HG03460 (cell line): ENCODE measurements around the gene NDRG3.

Source experiments
- ATAC-seq: cut with Tn5 transposase; IDR thresholded peaks from one replicate; pipeline ENCODE4 v1.9.1; 2021; ENCODE audit not compliant: unreplicated experiment

NDRG3 gene

DNA sequence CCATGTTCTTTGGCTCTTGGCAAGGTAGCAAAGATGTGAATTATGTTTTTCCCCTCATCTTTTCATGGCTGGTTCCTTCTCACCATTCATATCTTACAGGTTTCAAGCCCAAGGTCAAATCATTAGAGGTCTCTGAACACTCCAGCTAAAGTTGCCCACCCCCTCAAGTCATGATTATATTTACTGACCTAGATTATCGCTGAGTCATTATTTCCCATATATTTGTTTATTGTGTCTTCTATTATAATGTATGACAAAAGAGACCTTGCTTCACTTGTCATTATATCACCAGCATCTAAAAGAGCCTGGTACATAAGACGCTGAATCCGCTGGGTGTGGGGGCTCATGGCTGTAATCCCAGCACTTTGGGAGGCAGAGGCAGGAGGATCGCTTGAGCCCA, 15.2 kb upstream of the NDRG3 start:
- ATAC-seq = no peak

DNA sequence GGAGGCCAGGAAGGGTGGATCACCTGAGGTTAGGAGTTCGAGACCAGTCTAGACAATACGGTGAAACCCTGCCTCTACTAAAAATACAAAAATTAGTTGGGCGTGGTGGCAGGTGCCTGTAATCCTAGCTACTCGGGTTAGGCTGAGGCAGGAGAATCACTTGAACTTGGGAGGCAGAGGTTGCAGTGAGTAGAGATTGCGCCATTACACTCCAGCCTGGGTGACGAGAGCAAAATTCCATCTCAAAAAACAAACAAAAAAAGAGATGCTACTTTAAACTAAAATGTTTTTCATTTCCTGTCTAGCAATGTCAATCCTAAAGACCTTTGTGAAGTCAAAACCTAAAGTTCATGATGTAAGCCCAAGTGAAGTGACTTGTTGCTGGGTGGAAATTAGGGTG, 14.8 kb upstream of the NDRG3 start:
- no peak for ATAC-seq

DNA sequence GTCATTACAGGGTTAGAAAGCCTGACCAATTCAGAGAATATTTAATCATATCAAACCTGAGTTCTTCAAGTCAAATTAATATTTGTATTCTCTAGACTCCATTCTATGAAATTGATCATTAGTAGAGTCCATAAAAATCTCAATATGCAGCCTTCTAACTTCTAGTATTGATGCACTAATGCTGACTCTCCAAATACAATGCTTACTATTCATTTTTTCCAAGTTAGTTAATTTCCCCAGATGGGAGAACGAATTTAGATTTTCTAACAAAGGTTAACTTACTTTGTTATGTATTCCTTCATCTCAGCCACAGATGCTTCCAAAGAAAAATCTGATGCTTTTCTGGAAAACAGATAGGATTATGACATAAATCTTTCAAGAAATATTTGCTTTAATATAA, 12.4 kb upstream of the NDRG3 start:
- no peak for ATAC-seq

DNA sequence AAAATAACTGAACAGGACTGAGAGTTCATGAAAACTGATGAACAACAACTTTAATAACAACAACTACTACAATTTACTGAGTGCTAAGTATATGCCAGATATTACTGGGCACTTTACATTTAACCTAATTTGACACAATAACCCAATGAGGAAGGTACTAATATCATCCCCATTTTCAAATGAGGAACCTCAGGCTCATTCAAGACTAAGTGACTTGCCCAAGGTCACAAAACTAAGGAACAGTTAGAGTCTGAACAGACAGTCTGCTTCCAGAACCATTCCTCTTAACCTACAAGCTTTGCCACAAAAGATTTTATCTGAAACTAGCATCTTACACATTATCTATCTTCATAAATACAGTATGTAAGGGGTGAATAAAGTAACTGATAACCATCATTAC, 10.6 kb upstream of the NDRG3 start:
- no peak for ATAC-seq

DNA sequence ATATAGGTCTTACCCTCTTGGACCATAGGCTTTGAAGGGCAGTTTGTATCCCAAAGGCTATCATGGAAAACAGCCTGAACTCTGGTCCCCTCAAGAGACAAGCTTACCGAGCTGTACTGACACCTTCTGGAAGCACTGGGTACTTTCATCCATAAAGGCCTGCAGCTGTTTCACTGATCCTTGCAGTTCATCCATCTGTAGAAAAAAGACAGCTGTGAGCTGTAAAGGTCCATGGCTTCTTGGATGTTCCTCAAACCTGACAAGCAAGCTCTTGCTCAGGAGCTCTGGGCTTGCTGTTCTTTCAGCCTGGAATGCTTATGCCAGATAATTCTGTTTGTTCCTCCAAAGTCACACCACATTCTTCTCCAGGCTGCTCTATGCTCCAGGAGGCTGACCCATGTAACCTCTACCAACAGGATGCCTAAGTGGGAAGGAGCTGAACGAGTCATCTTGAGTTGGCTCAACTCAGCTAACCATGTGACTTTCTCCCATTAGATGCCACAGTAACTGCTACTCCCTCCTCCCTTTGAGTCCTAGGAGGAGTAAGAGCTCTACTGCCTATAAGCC, 8.8 kb upstream of the NDRG3 start:
- ATAC-seq = no peak

DNA sequence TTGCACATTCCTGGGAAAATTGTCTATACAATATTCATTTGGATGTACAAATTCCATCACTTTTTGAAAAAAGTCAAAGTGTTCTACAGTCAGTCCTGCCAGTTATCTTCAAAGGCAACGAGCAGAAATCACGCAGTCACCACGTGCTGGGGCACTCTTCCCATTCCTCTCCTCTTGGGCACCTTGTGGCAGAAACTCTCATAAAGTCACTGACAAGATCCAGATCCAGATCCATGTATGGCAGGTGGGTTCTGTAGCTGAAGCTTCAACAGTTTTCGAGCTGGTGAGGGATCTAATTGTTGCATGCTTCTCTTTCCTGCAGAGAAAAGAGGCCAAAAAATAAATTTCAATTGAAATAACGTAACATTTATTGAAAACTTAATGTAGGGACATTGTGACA, 6.7 kb upstream of the NDRG3 start:
- ATAC-seq = no peak

DNA sequence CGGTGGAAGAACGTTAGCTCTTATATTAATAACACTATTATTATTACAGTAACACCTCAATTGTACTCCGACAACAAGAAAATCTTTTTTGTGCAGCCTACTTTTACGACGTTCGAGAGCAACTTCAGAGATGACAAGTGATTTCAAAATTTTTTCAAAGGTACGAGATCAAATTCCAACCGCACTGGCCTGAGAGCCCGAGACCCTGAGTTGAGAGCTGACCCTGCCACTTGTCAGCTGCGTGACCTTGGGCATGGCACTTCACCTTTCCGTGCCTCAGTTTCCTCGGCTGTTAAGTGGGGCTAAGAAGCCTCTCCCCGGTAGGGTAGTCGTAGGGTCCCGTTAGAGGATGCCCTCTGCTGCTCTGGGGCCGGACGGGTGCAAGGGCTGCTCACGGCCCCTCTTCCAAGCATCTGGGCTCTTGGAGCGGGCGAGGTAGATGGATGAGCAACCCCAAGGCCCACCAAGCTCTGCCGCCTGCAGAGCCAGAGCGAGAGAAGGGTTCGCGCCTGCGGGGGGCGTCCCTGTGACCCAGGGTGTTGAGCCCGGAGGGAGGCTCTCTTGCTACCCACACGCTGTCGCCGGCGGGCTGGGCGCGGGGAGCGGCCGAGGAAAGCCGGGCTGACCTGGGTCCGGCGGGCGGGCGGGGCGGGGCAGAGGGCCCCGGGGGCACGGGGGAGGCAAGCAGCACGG, 510 bp downstream of the NDRG3 start:
- ATAC-seq = peak; percentile 33

DNA sequence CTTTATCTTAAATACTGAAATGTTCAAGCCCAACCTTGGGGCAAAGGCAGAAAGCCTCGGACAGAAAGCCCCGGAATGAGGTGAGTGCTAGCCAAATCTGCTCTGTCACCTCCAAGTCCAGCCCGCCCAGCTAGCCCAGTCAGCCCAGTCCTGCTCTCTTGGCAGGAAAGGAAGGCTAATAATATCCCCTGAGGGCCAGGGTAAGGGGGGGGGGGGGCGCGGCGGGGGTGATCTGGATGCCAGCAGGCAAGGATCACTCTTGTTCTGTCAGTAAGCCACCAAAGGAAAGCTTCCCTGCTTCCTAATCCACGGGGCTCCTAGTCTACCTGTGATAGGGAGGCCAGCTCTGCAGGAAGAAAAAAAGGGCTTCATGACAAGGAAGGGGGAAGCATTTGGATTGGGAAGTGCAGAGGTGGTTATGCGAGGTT, 1.1 kb downstream of the NDRG3 start:
- no peak for ATAC-seq

DNA sequence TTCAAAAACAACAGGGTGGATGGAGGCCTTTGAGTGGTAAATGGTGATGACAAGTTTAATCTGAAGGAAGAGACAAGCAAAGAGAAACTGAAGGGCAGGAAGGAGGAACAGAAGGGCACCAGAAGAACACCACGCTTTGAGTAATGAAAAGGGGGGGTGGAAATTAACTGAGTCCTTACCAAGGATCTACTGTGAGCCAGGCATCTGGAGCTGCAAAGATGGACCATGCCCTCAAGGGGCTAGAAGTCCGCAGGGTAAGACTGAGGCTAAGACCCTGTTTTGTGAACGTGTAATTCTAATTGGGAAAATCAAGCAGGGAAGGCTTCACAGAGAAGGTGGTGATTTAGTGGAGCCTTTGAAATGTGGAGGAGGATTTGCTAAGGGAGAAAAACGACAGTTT, 1.6 kb downstream of the NDRG3 start:
- ATAC-seq = no peak

DNA sequence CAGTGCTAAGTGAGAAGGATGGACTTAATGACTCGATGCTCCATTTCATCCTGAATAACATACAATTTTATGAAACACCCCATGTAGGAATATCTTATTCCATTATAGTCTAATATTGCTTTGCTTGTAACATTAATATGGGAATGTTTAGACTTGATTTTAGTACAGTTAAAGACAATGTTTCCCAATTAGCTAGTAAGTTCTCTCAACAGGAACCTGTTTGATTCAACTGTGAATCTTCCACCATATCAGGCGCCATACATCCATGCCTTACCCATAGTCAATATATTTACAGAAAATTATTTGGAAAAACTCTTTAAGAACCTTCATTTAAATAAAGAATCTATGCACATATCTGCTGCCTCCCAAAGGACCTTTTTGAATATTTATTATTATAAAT, 3.3 kb downstream of the NDRG3 start:
- ATAC-seq = no peak

DNA sequence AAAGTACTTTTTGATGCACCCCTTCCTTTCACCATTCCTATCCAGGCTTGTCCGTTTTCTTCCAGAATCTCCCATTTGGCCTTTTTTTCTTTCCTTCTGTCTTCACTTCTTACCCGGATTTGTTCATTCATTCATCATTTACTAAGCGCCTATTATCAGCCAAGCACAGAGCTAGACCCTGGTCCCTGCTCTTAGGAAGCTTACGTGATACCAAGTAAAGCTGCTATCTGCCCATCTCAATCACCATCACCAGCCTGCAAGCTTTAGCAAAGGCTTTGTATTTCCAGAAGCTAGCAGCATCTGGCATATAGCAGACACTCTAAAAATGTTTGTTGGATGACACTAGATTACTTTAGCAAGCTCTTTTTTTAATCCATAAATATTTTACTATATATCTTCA, 4.8 kb downstream of the NDRG3 start:
- no peak for ATAC-seq

DNA sequence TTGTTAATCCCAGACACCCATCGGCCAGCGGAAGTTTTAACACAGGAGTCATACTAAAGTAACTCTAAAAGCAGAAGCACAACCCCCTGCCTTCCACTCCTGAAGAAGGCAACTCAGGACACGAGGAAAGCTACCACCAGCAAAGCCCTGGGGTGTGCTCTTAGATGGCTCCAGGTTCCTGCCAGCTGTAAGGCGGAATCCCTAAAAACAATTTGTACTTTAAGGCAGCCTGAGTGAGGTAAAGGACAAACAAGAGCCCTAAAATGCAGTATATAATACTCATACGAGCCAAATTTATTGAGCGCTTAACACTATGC, 8.7 kb downstream of the NDRG3 start:
- no peak for ATAC-seq

DNA sequence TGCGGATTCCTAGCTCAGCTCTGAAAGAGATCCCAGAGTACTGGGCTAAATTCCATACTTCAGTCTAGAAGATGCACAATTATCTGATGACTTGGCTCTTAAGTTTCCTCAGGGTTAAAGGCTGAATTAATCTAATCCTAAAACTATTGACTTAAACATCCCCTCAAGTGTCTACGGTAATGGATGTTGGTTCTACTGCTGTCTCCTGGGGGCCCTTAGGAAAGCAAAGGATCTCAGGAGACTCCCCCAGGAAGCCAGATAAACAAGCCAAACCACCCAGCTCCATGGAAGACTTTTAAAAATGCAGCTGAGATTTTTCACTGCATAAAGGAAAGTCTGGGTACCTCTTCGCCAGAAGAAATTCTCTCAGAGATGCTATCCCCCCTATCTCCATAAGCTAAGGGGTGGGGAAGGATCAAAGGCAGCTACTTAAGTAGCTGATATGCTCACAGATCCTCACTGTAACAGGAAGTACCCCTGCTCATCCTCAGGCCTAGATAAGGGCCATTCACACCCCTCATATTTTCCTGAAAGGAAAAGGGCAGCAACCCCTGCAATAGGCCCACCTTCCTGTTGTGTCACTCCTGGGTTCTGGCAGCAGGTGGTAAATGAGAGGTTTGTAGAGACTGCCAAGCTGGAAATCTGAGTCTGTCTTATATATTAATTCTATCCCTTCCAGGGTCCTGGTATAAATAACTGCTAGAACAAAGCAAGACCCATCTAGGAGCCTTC, 9.3 kb downstream of the NDRG3 start:
- ATAC-seq = no peak

DNA sequence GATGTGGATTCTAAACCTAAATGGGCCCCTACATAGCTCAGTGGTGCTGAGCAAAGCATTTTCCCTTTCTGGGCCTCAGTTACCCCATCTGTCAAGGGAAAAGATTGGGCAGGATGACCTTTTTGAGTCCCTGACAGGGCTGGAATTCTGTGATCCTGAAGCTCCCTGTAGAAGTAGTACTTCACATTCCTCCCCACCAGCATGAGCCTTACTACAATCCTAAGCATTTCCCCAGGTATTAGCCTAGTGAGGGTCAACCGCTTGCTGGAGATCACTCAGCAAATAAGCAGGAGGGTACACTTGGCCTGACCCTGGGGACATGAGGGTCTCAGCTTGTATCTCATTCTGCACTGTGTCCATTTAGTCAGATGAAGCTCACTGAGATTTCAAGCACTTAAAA, 13.4 kb downstream of the NDRG3 start:
- ATAC-seq = no peak

DNA sequence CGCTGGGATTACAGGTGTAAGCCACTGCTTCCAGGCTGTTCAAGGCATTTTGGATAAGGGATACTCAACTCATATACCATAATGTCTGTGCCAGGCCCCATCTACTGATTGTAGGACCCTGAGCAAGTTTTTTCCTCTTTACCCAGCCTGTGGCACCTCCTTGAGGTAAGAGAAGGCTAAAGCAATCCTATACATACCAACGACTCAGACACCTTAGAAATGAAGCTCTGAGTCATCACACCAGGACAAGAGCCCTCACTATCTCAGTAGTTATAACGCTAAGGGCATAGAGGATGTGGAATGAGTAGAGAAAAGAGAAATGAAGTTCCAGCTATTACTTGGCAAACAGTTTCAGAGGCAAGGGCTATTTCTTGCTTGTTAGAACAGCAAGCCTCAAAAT, 16.9 kb downstream of the NDRG3 start:
- ATAC-seq = no peak

DNA sequence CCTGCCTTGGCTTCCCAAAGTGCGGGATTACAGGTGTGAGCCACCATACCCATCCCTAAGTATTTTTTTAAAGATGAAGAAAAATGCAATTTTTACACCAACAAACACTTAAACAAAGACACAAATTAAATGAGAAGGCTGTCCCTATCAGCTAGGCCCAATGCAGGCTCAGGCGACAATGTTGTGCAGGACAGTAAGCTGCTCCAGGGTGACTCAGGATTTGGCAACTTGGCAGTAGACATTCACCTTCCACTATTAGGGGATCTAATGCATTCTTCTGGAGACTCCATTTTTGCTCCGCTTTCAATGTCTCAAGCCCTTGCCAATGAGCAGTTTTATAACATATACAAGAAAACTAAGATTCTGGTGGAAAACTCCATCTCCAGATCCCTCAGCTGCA, 19.7 kb downstream of the NDRG3 start:
- no peak for ATAC-seq

DNA sequence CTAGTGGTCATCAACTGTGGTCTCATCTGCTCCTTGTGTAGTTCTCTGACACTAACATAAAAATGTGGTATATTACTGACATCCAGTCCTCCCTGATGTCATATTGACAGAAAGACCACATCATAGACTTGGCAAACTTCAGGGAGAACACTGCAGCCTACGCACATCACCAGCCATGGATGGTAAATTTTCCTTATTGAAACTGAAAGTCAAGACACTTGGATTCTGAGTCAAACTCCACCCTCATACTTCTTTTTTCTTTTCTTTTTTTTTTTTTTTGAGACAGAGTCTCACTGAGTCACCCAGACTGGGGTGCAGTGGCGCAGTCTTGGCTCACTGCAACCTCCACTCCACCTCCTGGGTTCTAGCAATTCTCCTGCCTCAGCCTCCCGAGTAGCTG, 25.4 kb downstream of the NDRG3 start:
- no peak for ATAC-seq

DNA sequence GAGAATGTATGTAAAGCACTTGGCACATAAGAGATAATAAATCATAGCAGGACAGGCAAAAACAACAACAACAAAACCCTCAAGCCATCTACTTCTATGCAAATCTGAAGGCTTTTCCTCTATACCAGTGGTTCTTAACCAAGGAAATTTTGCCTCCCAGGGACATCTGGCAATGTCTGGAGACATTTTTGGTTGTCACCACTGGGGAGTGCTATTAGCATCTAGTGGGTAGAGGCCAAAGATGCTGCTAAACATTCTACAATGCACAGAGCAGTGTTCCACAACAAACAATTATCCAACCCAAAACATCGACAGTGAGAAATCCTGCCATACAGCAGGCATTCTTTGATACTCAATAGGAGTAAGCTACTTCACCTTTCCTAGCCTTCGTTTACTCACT, 28.2 kb downstream of the NDRG3 start:
- ATAC-seq = no peak

DNA sequence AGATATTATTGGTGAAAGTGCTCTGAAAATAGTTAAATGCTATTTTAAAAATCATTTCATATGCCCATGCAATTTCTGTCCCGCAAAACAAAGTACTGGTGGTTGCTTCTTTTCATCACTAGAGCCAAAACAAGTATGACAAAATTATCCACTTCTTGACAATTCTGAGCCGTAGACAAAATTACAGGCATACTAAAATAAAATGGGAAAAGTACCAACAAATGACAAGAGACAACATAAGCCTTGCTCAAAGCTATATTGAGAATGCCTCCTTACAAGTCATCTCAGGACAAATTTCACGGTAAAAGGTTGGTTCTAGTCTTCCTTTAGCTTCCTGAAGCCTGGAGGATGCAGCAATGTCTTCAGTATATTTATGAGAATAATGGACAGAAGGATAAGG, 28.9 kb downstream of the NDRG3 start:
- ATAC-seq = no peak

DNA sequence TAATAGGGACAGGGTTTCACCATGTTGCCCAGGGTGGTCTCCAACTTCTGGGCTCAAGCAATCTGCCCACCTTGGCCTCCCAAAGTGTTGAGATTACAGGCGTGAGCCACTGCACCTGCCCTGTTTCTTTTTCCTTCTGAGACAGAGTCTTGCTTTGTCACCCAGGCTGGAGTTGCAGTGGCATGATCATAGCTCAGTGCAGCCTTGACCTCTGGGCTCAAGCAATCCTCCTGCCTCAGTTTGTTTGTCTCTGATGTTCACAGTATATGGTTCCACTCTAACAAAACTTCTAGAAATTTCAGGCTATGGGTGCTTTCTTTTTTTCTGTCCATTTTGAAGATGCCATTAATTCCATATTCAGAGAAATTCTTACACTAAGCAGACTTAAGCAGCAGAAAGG, 33.1 kb downstream of the NDRG3 start:
- no peak for ATAC-seq

DNA sequence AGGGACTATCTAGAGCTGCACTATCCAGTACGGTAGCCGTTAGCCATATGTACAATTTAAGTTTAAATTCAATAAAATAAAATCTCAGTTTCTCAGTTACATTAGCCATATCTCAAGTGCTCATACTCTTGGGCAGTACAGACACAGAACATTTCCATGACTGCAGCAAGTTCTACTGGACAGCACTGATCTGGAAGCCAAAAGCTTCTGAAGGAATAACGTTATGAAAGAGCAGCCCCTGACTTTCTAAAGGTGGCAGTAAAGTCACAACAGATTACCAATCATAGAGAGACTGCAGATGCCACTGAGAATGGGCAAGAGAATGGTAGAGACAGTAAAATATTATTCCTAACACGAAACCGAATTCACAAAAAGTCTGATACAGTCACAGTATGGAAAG, 36.8 kb downstream of the NDRG3 start:
- no peak for ATAC-seq

DNA sequence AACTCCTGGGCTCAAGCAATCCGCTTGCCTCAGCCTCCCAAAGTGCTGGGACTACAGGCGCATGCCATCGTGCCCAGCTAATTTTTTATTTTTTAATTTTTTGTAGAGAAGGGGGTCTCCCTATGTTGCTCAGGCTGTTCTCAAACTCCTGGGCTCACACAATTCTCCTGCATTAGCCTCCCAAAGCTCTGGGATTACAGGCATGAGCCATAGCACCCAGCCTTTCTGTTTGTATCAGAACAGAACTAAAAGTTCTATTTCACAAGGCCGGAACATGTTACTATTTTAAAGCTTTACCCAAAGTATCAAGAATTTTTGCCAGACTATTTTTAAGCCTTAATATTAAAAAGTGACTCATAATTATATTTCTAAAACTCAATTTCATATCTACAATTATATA, 42.4 kb downstream of the NDRG3 start:
- ATAC-seq = no peak

DNA sequence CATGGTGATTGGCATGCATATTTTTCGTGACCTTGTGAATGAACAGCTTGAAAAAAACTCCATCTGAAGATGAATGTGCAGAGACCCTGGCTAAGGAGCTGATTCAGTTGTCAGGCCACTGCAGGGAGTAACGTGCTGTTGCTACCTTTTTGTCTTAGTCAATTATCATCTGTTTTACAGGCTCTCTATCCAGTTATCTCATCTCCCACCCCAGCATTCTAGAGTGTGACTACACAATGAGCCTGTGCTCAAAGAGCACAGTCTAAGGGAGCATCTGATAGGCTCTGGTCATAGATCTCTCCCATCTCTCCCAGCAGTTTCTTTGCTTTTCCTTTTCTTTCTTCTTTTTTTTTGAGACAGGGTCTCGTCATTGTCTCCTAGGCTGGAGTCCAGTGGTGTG, 45.5 kb downstream of the NDRG3 start:
- ATAC-seq = no peak
